Skeletal muscle satellite cell (primary cell): ENCODE results near the gene DYDC2. TPM values are rescaled to one million over a fixed set of nuclear protein-coding genes. Genes with fewer than 3 reads are reported as not detected.
A peak's percentile ranks its signal among the peaks of the same experiment; 100 is the strongest.

Source experiments
- H3K27me3 ChIP-seq: 2 replicates; pipeline ENCODE4 v1.7.0; 2013; ENCODE audit warnings: low read length; ENCODE audit not compliant: control insufficient read depth, insufficient read depth
- H3K36me3 ChIP-seq: 2 replicates; pipeline ENCODE4 v1.7.0; 2013; ENCODE audit warnings: mild to moderate bottlenecking, control low read depth, low read length; ENCODE audit not compliant: insufficient read depth
- H3K4me1 ChIP-seq: 2 replicates; pipeline ENCODE4 v1.7.0; 2013; ENCODE audit warnings: low read length; ENCODE audit not compliant: control insufficient read depth, insufficient read depth
- H3K4me2 ChIP-seq: 2 replicates; pipeline ENCODE4 v1.7.0; 2013; ENCODE audit warnings: mild to moderate bottlenecking, low read length
- H3K4me3 ChIP-seq: 2 replicates; pipeline ENCODE4 v1.7.0; 2013; ENCODE audit warnings: low read length
- H3K9ac ChIP-seq: 2 replicates; pipeline ENCODE4 v1.7.0; 2013; ENCODE audit warnings: mild to moderate bottlenecking, low read depth, low read length, moderate library complexity
- H3K9me3 ChIP-seq: replicated peaks from 2 replicates; pipeline ENCODE4 v1.7.0; 2013; ENCODE audit warnings: mild to moderate bottlenecking, control low read depth, low read length
- total RNA-seq: library from RNA; depleted of rRNA; stranded (reverse); fragments of >200 nt; gene quantifications from 2 replicates; pipeline ENCODE4 v1.2.3, GENCODE V29; 2012; rRNA removed

The DYDC2 gene
- total RNA-seq, result not detected in 2 replicates

GRCh38 chr10:80356563-80356988, at the start of gene DYDC2, which contains the start of gene DYDC1:
TSS of gene DYDC2 (plus strand) at chr10:80356781. CDS start at chr10:80362444, 5,663 bp downstream.
TSS of gene DYDC1 (minus strand) at chr10:80356755. CDS start at chr10:80352601, 4,154 bp downstream.
- Histone ChIP-seq H3K36me3 (no peaks in the 10 kb centered on the region), H3K9ac (no peak within 1 kb of the TSS), H3K27me3 (peaks cover 30% of the 10 kb centered on the region), H3K9me3 (no peaks in the 10 kb centered on the region), H3K4me1 (no peaks in the 10 kb centered on the region), H3K4me2 (peak within 1 kb of the TSS; percentile 54), H3K4me3 (no peak within 1 kb of the TSS)

GRCh38 chr10:80313523-80313922, 43.1 kb upstream of the DYDC2 start:
- Histone ChIP-seq H3K4me3 (no peak overlapping the region), H3K4me2 (no peak overlapping the region), H3K9ac (no peak overlapping the region), H3K36me3 (no peaks in the 10 kb centered on the region), H3K9me3 (no peaks in the 10 kb centered on the region), H3K27me3 (no peaks in the 10 kb centered on the region), H3K4me1 (no peaks in the 10 kb centered on the region)

GRCh38 chr10:80315391-80315790, 41.2 kb upstream of the DYDC2 start:
- no peaks in the 10 kb centered on the region for H3K27me3 ChIP-seq
- H3K9me3 ChIP-seq, result no peaks in the 10 kb centered on the region
- no peaks in the 10 kb centered on the region for H3K36me3 ChIP-seq
- H3K4me2 ChIP-seq, result no peak overlapping the region
- no peak overlapping the region for H3K9ac ChIP-seq
- no peak overlapping the region for H3K4me3 ChIP-seq
- H3K4me1 ChIP-seq, result no peaks in the 10 kb centered on the region

- no peaks in the 10 kb centered on the region for H3K9me3 ChIP-seq
- no peak overlapping the region for H3K4me2 ChIP-seq
- no peaks in the 10 kb centered on the region for H3K36me3 ChIP-seq
- no peak overlapping the region for H3K9ac ChIP-seq
- H3K27me3 ChIP-seq, result no peaks in the 10 kb centered on the region
- H3K4me1 ChIP-seq, result no peaks in the 10 kb centered on the region
- H3K4me3 ChIP-seq, result no peak overlapping the region
Observed at GRCh38 chr10:80318742-80319141, 37.8 kb upstream of the DYDC2 start.

- no peak overlapping the region for H3K9ac ChIP-seq
- no peak overlapping the region for H3K4me3 ChIP-seq
- no peaks in the 10 kb centered on the region for H3K36me3 ChIP-seq
- no peaks in the 10 kb centered on the region for H3K9me3 ChIP-seq
- H3K4me1 ChIP-seq, result no peaks in the 10 kb centered on the region
- H3K27me3 ChIP-seq, result no peaks in the 10 kb centered on the region
- no peak overlapping the region for H3K4me2 ChIP-seq
Observed at GRCh38 chr10:80319318-80319717, 37.3 kb upstream of the DYDC2 start.

GRCh38 chr10:80319725-80320290, 36.8 kb upstream of the DYDC2 start:
- H3K4me2 ChIP-seq, result no peak overlapping the region
- no peaks in the 10 kb centered on the region for H3K9me3 ChIP-seq
- H3K9ac ChIP-seq, result no peak overlapping the region
- H3K4me1 ChIP-seq, result no peaks in the 10 kb centered on the region
- H3K4me3 ChIP-seq, result no peak overlapping the region
- no peaks in the 10 kb centered on the region for H3K36me3 ChIP-seq
- no peaks in the 10 kb centered on the region for H3K27me3 ChIP-seq

GRCh38 chr10:80320377-80320776, 36.2 kb upstream of the DYDC2 start:
- H3K4me1 ChIP-seq, result no peaks in the 10 kb centered on the region
- no peaks in the 10 kb centered on the region for H3K27me3 ChIP-seq
- H3K4me3 ChIP-seq, result no peak overlapping the region
- no peak overlapping the region for H3K9ac ChIP-seq
- H3K4me2 ChIP-seq, result no peak overlapping the region
- H3K9me3 ChIP-seq, result no peaks in the 10 kb centered on the region
- H3K36me3 ChIP-seq, result no peaks in the 10 kb centered on the region

- H3K4me1 ChIP-seq, result no peaks in the 10 kb centered on the region
- H3K27me3 ChIP-seq, result no peaks in the 10 kb centered on the region
- H3K4me3 ChIP-seq, result no peak overlapping the region
- no peak overlapping the region for H3K4me2 ChIP-seq
- H3K36me3 ChIP-seq, result no peaks in the 10 kb centered on the region
- no peak overlapping the region for H3K9ac ChIP-seq
- no peaks in the 10 kb centered on the region for H3K9me3 ChIP-seq
Observed at GRCh38 chr10:80321183-80321582, 35.4 kb upstream of the DYDC2 start.

- no peak overlapping the region for H3K9ac ChIP-seq
- H3K4me1 ChIP-seq, result no peaks in the 10 kb centered on the region
- H3K36me3 ChIP-seq, result no peaks in the 10 kb centered on the region
- H3K4me3 ChIP-seq, result no peak overlapping the region
- H3K4me2 ChIP-seq, result no peak overlapping the region
- H3K9me3 ChIP-seq, result no peaks in the 10 kb centered on the region
- H3K27me3 ChIP-seq, result no peaks in the 10 kb centered on the region
Observed at GRCh38 chr10:80322158-80322557, 34.4 kb upstream of the DYDC2 start.

- no peak overlapping the region for H3K4me3 ChIP-seq
- H3K36me3 ChIP-seq, result no peaks in the 10 kb centered on the region
- H3K9me3 ChIP-seq, result no peaks in the 10 kb centered on the region
- no peak overlapping the region for H3K4me2 ChIP-seq
- no peaks in the 10 kb centered on the region for H3K27me3 ChIP-seq
- H3K9ac ChIP-seq, result no peak overlapping the region
- no peaks in the 10 kb centered on the region for H3K4me1 ChIP-seq
Observed at GRCh38 chr10:80322711-80323110, 33.9 kb upstream of the DYDC2 start.

GRCh38 chr10:80323311-80323710, 33.3 kb upstream of the DYDC2 start:
- no peak overlapping the region for H3K4me3 ChIP-seq
- no peak overlapping the region for H3K4me2 ChIP-seq
- H3K27me3 ChIP-seq, result no peaks in the 10 kb centered on the region
- H3K9me3 ChIP-seq, result no peaks in the 10 kb centered on the region
- no peaks in the 10 kb centered on the region for H3K4me1 ChIP-seq
- H3K9ac ChIP-seq, result no peak overlapping the region
- no peaks in the 10 kb centered on the region for H3K36me3 ChIP-seq

- no peaks in the 10 kb centered on the region for H3K9me3 ChIP-seq
- H3K27me3 ChIP-seq, result no peaks in the 10 kb centered on the region
- no peaks in the 10 kb centered on the region for H3K4me1 ChIP-seq
- H3K4me2 ChIP-seq, result no peak overlapping the region
- no peak overlapping the region for H3K9ac ChIP-seq
- H3K4me3 ChIP-seq, result no peak overlapping the region
- no peaks in the 10 kb centered on the region for H3K36me3 ChIP-seq
Observed at GRCh38 chr10:80324086-80324485, 32.5 kb upstream of the DYDC2 start.
